ENCODE measurements around the gene CHN2. TPM values are rescaled to one million over a fixed set of nuclear protein-coding genes. Genes with fewer than 3 reads are reported as not detected.

CHN2 gene
- total and polyA plus RNA-seq, 8 donors, result 2.8 to 8.9 (median 4.3) TPM

GRCh38 chr7:29360633-29361625, 166.4 kb downstream of the CHN2 start:
- intact Hi-C loops (cut with DNase I), result no loop called here
- no peaks in the 10 kb centered on the region for H3K4me1 ChIP-seq
- TF ChIP-seq CTCF (IDR thresholded peaks at IDR 0.05), result no peak
- no peak overlapping the region for H3K4me3 ChIP-seq
- no peaks in the 10 kb centered on the region for H3K27me3 ChIP-seq
- ATAC-seq, result peak; percentile 53
- H3K27ac ChIP-seq, result no peak overlapping the region
- no peaks in the 10 kb centered on the region for H3K9me3 ChIP-seq
- peak in 3 of 4 donors; percentile 46 to 54 (median 48) for DNase-seq
- H3K36me3 ChIP-seq, result no peaks in the 10 kb centered on the region

- no peaks in the 10 kb centered on the region for H3K4me1 ChIP-seq
- ATAC-seq, result no peak
- H3K27ac ChIP-seq, result no peak overlapping the region
- no peak for DNase-seq
- no peaks in the 10 kb centered on the region for H3K36me3 ChIP-seq
- H3K27me3 ChIP-seq, result no peaks in the 10 kb centered on the region
- TF ChIP-seq CTCF (IDR thresholded peaks at IDR 0.05), result no peak
- intact Hi-C loops (cut with DNase I), result no loop called here
- H3K4me3 ChIP-seq, result no peak overlapping the region
- H3K9me3 ChIP-seq, result no peaks in the 10 kb centered on the region
Observed at GRCh38 chr7:29362380-29362779, 167.8 kb downstream of the CHN2 start.

GRCh38 chr7:29363636-29364425, 169.3 kb downstream of the CHN2 start:
- H3K27me3 ChIP-seq, result no peaks in the 10 kb centered on the region
- H3K4me3 ChIP-seq, result no peak overlapping the region
- no peaks in the 10 kb centered on the region for H3K4me1 ChIP-seq
- H3K27ac ChIP-seq, result no peak overlapping the region
- no peaks in the 10 kb centered on the region for H3K9me3 ChIP-seq
- H3K36me3 ChIP-seq, result no peaks in the 10 kb centered on the region
- intact Hi-C loops (cut with DNase I), result no loop called here
- TF ChIP-seq CTCF (IDR thresholded peaks at IDR 0.05), result no peak
- DNase-seq (no peak), ATAC-seq (no peak)

GRCh38 chr7:29364661-29365060, 170.1 kb downstream of the CHN2 start:
- H3K4me3 ChIP-seq, result no peak overlapping the region
- no peak for ATAC-seq
- intact Hi-C loops (cut with DNase I), result no loop called here
- no peaks in the 10 kb centered on the region for H3K9me3 ChIP-seq
- TF ChIP-seq CTCF (IDR thresholded peaks at IDR 0.05), result no peak
- no peak overlapping the region for H3K27ac ChIP-seq
- H3K27me3 ChIP-seq, result no peaks in the 10 kb centered on the region
- DNase-seq, result no peak
- H3K36me3 ChIP-seq, result no peaks in the 10 kb centered on the region
- no peaks in the 10 kb centered on the region for H3K4me1 ChIP-seq

- Histone ChIP-seq H3K27me3 (no peaks in the 10 kb centered on the region), H3K9me3 (no peaks in the 10 kb centered on the region), H3K36me3 (no peaks in the 10 kb centered on the region), H3K27ac (no peak overlapping the region), H3K4me1 (no peaks in the 10 kb centered on the region), H3K4me3 (no peak overlapping the region)
- DNase-seq (no peak), ATAC-seq (no peak)
- intact Hi-C loops (cut with DNase I), result no loop called here
- no peak for TF ChIP-seq CTCF (IDR thresholded peaks at IDR 0.05)
Observed at GRCh38 chr7:29365423-29365822, 170.8 kb downstream of the CHN2 start.
